GM18873 (cell line): ENCODE results near the gene GRIFIN.
"Not testable (repeated sequence)": the region's sequence is repeated elsewhere in the genome, so short reads cannot be mapped to it uniquely, and the experiment has no call there.

Source experiments
- ATAC-seq: cut with Tn5 transposase; IDR thresholded peaks from one replicate; pipeline ENCODE4 v1.9.1; 2021; ENCODE audit warnings: mild to moderate bottlenecking, moderate library complexity, moderate number of reproducible peaks; ENCODE audit not compliant: unreplicated experiment, low FRiP score

Gene GRIFIN

DNA sequence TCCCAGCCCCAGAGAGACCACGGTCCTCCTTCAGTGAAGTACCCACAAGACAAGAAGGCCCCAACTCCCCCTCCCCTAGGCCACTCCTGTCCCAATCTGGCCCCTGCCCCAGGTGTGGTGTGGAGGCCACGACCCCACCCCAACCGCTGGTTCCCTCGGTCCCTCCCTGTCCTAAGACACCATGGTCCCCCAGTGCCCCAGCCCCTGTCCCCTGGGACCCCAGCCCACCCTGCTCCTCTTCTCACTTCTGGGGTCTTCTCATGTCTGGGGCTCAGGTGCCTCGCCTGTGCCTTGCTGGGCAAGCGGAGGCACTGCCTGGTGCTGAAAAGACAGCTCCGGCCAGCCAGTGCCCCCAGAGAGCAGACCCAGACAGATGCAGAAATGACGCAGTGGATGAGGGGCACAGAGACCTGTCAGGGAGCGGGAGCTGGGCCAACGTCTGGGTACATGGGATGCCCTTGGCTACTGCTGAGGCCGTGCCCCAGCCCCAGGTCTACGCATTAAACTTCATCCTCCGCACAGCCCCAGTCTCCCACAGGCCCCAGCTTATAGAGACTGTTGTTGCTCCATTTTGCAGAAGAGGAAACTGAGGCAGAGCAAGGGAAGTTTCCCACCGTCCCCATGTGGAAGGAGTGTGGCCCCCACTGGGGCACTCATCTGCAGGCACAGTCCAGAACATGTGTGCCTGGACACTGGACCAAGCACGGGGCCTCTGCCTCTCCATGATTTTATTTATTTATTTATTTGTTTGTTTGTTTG lies 14.8 kb downstream of the GRIFIN start:
- no peak for ATAC-seq

DNA sequence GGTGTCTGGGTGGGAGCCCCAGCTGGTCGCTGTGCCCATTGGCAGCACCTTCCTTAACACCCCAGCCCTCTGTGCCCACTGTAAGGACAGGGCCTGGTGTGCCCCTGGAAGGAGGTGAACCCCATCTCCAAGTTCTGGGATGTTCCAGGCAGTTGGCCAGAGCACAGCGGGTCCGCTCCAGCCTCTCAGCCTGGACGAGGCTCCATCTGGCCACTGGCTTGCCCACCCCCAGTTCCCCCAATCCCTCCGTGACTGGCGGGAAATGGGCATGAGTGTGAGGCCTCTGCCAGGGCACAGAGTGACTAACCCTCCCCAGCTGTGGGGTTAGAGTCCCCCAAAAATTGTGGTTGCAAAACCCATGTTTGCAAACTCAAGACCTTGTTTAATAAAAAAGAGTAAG lies 15.6 kb downstream of the GRIFIN start:
- no peak for ATAC-seq

DNA sequence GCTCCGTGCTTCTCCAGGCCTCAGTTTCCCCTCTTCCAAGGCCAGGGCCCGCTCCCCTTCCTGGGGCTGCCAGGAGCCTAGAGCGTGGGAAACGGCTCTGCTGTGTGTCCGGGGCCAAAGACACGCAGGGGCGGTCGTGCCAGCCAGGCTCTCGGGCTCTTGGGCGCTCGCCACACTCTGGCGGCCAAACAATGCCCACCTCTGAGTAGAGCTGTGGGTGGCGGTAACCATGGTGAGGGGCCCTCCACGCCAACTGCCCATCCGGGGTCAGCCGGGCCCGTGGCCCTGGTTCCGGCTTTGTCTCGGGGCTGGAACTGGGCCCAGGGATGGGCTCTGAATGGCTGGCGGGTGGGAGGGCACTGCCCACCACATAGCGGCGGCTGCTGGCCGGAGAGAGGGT lies 16.0 kb downstream of the GRIFIN start:
- no peak for ATAC-seq

DNA sequence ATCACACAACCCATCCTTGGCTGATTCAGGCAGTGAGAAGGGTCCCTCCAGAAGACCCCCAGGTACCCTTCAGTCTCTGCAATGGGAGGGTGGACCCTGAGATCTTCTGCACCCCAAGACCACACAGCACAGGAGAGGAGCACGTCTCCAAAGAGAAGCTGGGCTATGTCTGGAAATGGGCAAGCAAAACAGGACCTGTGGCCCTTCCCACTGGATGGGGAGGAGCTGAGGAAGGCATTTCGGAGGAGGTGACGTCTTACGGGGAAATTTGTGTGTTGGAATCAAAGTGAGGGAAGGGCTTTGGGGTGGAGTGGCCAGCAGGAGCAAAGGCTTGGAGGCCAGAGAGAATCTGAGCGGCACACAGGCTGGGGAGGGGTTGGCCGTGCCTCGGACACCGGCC lies 16.5 kb downstream of the GRIFIN start:
- no peak for ATAC-seq

DNA sequence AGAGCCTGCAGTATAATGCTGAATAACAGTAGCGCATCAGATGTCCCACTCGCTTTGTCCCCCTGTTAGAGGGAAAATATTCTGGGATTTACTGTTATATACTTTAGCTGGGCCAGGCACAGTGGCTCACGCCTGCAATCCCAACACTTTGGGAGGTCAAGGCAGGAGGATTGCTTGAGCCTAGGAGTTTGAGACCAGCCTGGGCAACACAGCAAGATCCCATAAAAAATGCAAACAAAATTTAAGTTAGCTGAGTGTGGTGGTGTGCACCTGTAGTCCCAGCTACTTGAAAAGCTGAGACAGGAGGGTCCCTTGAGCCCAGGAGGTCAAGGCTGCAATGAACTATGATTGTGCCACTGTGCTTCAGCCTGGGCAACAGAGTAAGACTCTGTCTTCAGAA lies 22.3 kb downstream of the GRIFIN start:
- not testable (repeated sequence) for ATAC-seq

DNA sequence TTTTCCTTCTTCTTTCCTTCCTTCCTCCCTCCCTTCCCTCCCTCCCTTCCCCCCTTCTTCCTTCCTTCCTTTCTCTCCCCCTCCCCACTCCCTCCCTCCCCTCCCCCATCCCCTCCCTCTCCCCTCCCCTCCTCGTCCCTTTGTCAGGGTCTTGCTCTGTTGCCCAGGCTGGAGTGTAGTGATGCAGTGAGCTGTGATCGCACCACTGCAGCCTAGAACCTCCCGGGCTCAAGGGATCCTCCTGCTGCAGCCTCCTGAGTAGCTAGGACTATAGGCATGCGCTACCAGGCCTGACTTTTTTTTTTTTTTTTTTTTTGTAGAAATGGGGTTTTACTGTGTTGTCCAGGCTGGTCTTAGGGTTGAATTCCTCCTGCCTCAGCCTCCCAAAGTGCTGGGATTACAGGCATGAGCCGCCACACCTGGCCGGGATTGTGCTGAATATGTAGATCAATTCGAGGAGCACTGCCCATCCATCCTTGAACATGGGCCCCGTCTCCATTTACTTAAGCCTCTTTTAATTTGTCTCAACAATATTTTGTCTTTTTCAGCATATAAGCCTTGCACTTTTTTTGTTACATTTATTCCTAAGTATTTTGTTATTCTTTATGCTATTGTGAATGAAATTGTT lies 23.4 kb downstream of the GRIFIN start:
- no peak for ATAC-seq

DNA sequence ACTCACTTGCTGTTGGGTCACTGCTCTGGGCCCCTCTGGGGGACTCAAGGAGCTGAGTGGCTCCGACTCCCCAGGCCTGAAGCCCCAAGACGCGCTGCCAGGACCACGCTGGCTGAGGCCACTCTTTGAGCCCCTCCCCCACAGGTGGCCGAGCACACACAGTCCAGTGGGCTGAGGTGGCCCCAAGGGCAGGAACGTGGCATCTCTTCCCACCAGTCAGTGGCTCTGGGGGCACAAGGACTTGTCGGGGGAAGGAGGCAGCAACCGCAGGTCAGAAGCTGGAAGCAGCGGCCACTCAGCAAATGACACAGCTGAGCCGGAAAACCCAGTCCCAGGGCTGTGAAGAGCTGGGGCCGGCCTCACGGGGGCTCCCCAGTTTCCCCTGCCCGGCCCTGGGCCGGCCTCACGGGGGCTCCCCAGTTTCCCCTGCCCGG lies 24.1 kb downstream of the GRIFIN start:
- ATAC-seq: peak; percentile 24

DNA sequence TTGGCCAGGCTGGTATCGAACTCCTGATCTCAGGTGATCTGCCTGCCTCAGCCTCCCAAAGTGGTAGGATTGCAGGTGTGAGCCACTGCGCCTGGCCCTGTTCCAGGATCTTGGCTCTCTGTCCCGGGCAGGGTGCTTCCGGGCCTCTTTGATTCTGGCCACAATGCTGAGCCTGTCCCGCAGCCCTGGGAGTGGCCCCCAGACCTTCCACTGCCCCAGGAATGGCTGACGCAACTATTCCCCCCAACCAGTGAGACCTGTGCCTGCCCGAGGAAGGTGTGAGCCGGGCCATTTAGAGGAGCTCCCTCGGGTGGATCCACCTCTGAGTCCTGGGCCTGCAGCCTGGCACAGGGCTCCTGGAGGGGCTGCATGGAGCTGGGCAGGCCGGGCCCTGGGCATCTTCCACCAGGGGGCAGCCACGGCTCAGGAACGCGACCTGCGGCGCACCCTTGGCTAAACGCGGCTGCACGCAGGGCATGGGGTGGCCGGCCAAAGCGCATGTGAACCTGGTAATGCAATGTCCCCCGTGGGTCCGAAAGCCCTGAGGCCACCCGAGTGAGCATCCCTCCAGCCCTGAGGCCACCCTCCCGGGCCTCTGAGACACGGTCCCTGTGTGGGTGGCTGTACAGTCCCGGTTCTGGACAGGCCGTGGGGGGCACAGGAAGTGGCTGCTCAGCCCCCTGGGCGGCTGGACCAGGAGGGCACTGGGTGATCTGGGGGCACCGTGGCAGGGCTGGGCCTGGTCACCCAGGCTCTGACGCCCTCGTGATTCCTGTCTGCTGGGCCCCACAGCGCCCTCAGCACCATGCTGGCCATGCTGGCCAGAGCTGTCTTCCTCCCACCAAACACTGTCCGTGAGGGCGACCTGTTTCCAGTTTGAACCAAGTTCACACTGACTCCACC lies 24.8 kb downstream of the GRIFIN start:
- ATAC-seq: peak; percentile 59

DNA sequence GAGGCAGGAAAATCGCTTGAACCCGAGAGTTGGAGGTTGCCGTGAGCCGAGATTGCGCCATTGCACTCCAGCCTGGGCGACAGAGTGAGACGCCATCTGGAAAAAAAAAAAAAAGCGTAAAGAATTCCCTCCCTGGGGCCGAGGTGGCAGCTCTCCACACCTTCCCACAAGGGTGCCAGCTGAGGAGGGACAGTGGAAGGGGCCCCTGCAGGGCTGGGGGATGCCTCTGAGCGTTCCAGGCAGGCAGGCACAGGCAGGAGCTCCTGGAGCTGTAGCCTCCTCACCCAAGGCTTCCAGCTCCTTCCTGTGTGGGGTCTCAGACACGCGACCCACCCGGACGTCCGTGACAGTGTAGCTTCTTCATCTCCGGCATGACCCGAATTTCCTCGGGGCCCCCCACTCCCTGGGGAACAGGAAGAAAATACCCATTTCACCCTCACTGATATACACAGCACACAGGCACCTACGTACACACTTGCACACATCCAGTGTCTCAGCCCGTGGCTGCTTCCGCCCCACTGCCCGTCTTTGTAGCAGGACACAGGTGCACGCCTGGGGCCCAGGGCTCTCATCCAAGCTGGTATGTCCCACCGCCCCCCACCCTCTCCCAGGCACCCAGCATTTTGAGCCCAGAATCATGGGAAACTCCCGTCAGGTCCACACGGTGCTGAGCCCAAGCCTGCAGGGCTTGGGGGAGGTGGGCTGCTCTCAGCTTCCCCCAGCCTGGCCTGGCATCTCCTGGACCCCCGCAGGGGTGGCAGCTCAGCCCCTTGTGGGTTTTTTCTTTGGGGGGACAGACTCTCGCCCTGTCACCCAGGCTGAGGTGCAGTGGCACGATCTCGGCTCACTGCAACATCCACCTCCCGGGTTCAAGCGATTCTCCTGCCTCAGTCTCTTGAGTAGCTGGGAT lies 25.7 kb downstream of the GRIFIN start:
- no peak for ATAC-seq

DNA sequence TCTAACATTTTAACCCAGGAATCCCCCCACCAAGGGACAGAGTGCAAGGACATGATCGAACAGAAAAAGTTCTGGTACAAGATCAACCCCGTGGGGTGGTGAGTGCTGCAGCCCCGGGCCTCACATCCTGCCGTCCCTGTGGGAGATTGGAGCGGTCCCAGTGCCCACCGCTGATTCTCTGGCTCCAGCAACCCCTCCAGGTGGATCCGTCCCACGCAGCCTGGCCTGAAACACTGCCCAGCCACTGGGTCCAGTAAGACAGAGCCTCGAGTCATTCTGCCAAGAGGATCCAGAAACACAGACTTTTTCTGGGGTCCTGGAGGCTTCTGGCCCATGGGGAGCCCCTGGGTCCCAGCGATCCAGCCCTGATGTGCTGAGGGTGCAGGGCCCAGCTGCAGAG lies 29.5 kb downstream of the GRIFIN start:
- no peak for ATAC-seq

DNA sequence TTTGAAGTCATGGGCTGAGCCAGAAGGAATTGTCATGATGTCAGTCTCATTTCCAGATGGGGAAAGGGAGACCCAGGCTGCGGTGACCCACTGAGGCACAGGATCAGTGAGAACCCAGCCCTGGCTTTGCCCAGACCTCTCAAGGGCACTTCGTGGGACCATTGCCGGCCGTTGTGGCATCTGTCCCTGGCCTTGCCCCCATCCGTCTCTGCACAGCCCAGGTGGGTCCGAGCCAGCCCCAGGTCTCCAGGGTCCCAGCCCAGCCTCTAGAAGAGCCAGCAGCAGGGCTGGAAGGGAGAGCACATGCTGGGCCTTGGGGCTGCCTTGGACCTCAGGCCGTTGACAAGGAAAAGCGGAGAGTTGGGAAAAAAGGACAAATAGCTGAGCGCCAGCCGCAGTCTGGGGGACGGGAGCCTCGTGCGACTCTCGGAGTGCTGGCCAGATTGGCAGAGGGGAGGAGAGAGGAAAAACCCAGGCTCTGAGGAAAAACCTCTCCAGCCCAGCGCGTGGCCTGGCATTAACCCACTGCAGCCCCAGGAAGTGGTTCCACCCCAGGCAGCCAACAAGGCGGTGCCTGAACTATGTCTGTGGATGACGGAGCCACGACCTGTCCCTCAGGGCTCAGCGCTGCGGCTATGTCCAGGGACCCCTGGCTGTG lies 30.2 kb downstream of the GRIFIN start:
- ATAC-seq: no peak

DNA sequence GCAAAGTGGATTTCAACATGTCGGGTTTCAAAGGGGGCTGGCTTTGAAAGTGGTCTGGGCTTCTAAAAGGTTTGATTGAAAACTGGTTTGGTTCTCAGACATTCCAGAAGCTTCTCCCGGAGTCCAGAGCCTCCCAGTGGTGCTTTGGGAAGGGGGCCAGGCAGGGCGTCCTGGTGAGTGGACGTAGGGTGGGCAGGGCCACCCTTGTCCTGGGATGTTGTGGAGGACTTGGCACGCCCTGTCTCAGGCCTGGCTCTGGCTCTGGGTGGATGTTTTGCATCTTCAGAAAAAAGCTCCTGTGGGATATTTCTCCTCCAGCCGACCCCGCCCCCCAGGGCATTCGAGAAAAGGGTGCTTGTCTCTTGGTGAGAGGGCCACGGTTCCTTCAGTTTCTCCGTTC lies 31.2 kb downstream of the GRIFIN start:
- ATAC-seq: no peak

DNA sequence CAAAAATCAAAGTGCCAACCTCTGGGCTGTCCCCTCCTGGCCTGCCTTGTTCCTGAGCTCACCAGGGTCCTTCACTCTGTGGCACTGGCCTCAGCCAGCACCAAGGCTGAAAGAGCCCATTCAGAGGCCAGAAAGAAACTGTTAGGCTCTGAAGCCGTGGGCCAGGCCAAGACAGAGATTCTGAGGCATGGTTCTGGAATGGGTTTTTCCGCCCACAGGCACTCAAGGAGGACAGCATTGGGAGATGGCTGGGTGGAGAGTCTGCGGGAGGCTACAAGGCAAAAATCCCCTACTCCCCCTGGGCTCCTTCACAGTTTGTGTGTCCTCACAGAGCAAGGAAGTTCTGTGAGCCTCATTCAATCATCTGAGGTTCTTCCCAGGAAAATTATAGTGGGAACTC lies 31.7 kb downstream of the GRIFIN start:
- ATAC-seq: no peak

DNA sequence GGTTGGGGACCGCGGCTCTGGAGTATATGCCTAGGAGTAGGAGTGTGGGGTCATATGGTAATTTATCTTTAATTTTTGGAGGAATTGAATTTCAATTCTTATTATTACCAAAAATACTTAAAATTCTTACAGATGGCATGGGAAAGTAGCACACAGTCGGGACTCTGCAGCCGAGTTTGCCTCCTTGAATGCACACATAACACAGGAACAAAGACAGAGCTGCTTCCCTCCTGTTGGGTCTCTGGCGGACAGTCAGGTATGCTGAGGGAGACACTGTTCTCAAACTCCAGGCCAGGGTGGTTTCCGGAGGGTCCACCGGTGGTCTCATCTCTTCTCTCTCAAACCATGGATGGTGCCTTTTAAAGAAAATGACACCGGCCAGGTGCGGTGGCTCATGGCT lies 32.7 kb downstream of the GRIFIN start:
- ATAC-seq: no peak

DNA sequence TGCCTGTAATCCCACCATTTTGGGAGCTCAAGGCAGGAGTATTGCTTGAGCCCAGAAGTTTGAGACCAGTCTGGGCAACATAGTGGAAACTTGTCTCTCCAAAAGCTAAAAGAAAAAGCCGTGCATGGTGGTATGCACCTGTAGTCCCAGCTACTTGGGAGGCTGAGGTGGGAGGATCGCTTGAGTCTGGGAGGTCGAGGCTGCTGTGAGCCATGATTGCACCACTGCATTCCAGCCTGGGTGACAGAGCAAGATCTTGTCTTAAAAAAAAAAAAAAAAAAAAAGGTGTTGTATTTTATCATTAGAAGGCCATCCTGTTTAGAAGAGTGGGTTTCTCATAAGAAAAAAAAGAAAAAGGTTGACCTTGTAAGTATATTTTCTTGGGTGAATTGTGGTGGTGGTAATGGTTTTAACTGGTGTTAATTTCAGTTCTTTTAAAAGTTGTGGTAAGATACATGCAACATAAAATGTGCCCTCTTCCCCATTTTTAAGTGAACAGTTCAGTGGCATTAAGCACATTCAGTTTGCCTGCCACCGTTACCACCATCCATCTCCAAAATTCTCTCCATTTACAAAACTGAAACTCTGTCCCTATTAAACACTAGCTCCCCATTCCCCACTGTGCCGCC lies 34.7 kb downstream of the GRIFIN start:
- ATAC-seq: no peak

DNA sequence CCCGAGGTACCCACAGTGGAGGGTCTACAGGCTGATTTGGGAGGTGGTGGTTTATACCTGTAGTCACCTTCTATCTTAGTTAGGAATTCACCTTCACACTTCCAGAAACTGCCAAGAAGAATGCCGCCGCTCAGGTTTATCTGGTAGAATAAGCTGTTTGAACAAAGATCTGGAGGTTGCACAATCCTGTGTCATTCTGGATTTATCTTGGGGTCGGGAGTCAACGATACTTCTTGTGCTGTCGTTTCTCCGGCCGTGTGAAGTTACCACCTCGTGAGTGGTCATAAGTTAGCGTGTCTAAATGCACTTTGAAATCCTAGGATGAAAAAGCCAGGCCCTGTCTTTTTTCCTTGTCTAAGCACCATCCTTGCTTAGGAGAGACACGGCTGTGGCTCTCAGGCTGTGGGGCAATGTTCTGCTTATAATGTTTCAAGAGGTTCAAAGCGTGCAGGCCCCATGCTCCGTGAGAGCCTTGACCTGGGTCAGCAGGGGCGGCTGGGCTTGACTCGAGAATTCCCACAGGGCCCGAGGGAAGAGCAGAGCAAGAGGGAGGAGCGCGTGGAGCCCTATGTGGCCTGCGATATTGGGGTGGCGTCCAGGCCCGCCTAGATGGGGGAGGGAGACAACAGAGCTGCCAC lies 35.5 kb downstream of the GRIFIN start:
- no peak for ATAC-seq

DNA sequence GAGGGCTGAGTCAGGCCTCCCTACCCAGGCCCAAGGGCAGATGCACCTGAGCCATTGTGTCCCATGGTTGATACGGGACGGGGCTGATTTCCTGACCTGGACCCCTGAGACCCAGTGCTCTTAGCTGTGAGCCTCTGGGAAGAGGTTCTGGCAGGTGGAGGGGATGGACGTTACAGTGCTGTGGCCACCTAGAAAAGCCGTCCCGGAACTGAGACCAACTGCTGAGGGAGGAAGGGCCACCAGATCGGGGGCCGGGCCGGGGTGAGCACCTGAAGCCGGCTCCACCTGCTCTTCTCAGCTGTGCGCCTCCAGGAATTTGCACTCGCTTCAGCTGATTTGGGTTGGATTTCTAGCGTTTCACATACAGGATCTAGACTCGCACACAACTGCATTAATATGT lies 37.4 kb downstream of the GRIFIN start:
- ATAC-seq: no peak

DNA sequence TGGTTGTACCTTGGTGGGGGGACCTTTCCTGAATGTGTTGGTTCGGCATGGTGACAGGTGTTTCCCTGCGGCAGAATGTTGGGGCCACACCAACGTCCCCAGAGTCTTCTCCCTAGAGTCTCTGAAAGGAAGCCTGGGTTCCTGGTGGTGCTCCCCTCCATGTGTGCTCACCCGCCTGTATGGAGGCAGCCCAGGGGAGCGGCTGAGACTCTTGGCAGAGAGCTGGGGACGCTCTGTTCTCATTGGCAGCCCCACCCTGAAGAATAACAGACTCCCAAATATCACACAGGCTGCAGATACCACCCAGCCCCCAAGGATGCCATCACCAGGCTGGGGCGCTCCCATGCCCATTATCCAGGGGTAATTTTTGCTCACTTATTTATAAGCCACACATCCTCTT lies 38.0 kb downstream of the GRIFIN start:
- ATAC-seq: no peak
